ENCODE data around the gene ZNF446. TPM values are rescaled to one million over a fixed set of nuclear protein-coding genes. Genes with fewer than 3 reads are reported as not detected.

The ZNF446 gene
- total RNA-seq, 2 experiments from 2014 or later, result 4.2 to 4.7 TPM

- intact Hi-C loops (cut with DNase I, micrococcal nuclease), result loop anchor here (1.0 kb wide), 17 partner anchors 11 to 173 kb away; partner anchors contain the start of genes ZNF132 (in 2 of the 2), ERVK3-1 (in 1 of the 2), MZF1 (in 1 of the 2) and ZBTB45 (in 1 of the 2)
- CTCF ChIA-PET, result interaction anchor here (0.5 to 1.7 kb wide), 4 partner anchors 62 to 271 kb away, joined by 3 to 6 read pairs (median 4); partner anchors contain the start of gene ZBTB45
- peaks cover 18% of the 10 kb centered on the region for H3K36me3 Mint-ChIP-seq (ENCODE audit: low read depth)
- DNase-seq (peak; percentile 98), ATAC-seq (peak; percentile 99)
- H3K9me3 Mint-ChIP-seq (ENCODE audit: low read depth), result peaks cover 14% of the 10 kb centered on the region
- POLR2A ChIA-PET, result interaction anchor here (0.5 to 1.0 kb wide), 5 partner anchors 9 to 52 kb away, joined by 3 to 5 read pairs (median 3); partner anchors contain the start of genes ZNF132 and ZNF324
- peak within 1 kb of the TSS; percentile 77 for H3K4me3 Mint-ChIP-seq
- H3K27me3 Mint-ChIP-seq, result peaks cover 15% of the 10 kb centered on the region
- H3K4me1 Mint-ChIP-seq, result peaks cover 25% of the 10 kb centered on the region
- peak within 1 kb of the TSS; percentile 55 for H3K27ac Mint-ChIP-seq
These were observed 24.6 kb upstream of the ZNF446 start, which contains the start of gene ZNF324B for GRCh38 chr19:58451358-58452101. TSS of gene ZNF324B (plus strand) at chr19:58451622. CDS start at chr19:58453702, 2,080 bp downstream.

- no peak overlapping the region for H3K27ac Mint-ChIP-seq
- peaks cover 25% of the 10 kb centered on the region for H3K4me1 Mint-ChIP-seq
- no peak overlapping the region for H3K4me3 Mint-ChIP-seq
- intact Hi-C loops (cut with DNase I, micrococcal nuclease), result no loop called here
- CTCF ChIA-PET, result no interaction called here
- ATAC-seq (no peak), DNase-seq (no peak)
- H3K36me3 Mint-ChIP-seq (ENCODE audit: low read depth), result peaks cover 22% of the 10 kb centered on the region
- peaks cover 4% of the 10 kb centered on the region for H3K27me3 Mint-ChIP-seq
- POLR2A ChIA-PET, result interaction anchor here (0.7 kb wide), 1 partner anchor 57 kb away, joined by 3 read pairs; no protein-coding TSS in a partner anchor
- H3K9me3 Mint-ChIP-seq (ENCODE audit: low read depth), result peaks cover 7% of the 10 kb centered on the region
These were observed 22.4 kb upstream of the ZNF446 start for GRCh38 chr19:58453743-58454142.

GRCh38 chr19:58455306-58455705 lies 20.8 kb upstream of the ZNF446 start:
- ChIA-PET CTCF (no interaction called here), POLR2A (no interaction called here)
- no peaks in the 10 kb centered on the region for H3K9me3 Mint-ChIP-seq (ENCODE audit: low read depth)
- H3K27me3 Mint-ChIP-seq, result peaks cover 4% of the 10 kb centered on the region
- H3K4me1 Mint-ChIP-seq, result peaks cover 25% of the 10 kb centered on the region
- no peak for ATAC-seq
- no peak for DNase-seq
- peaks cover 24% of the 10 kb centered on the region for H3K36me3 Mint-ChIP-seq (ENCODE audit: low read depth)
- intact Hi-C loops (cut with DNase I, micrococcal nuclease), result no loop called here
- no peak overlapping the region for H3K27ac Mint-ChIP-seq
- no peak overlapping the region for H3K4me3 Mint-ChIP-seq

- Mint-ChIP-seq H3K27ac (no peak overlapping the region), H3K4me3 (no peak overlapping the region), H3K36me3 (ENCODE audit: low read depth) (peaks cover 24% of the 10 kb centered on the region), H3K27me3 (no peaks in the 10 kb centered on the region), H3K9me3 (ENCODE audit: low read depth) (no peaks in the 10 kb centered on the region), H3K4me1 (peaks cover 21% of the 10 kb centered on the region)
- ChIA-PET CTCF (no interaction called here), POLR2A (no interaction called here)
- no peak for DNase-seq
- intact Hi-C loops (cut with DNase I, micrococcal nuclease), result no loop called here
- no peak for ATAC-seq
These were observed 20.0 kb upstream of the ZNF446 start for GRCh38 chr19:58456111-58456510.

- CTCF ChIA-PET, result interaction anchor here (1.1 kb wide), 1 partner anchor 48 kb away, joined by 3 read pairs; no protein-coding TSS in a partner anchor
- ATAC-seq (peak; percentile 72), DNase-seq (no peak)
- Mint-ChIP-seq H3K9me3 (ENCODE audit: low read depth) (no peaks in the 10 kb centered on the region), H3K4me1 (peaks cover 6% of the 10 kb centered on the region), H3K36me3 (ENCODE audit: low read depth) (peaks cover 16% of the 10 kb centered on the region), H3K4me3 (no peak overlapping the region), H3K27ac (no peak overlapping the region), H3K27me3 (no peaks in the 10 kb centered on the region)
- POLR2A ChIA-PET, result no interaction called here
- intact Hi-C loops (cut with DNase I, micrococcal nuclease), result no loop called here
These were observed 16.1 kb upstream of the ZNF446 start for GRCh38 chr19:58460039-58460438.

- H3K27ac Mint-ChIP-seq, result no peak overlapping the region
- peaks cover 2% of the 10 kb centered on the region for H3K27me3 Mint-ChIP-seq
- H3K9me3 Mint-ChIP-seq (ENCODE audit: low read depth), result no peaks in the 10 kb centered on the region
- ChIA-PET POLR2A (interaction anchor here (0.7 kb wide), 1 partner anchor 15 kb away, joined by 3 read pairs; the partner anchor contains the start of gene ZNF324B), CTCF (no interaction called here)
- ATAC-seq (peak; percentile 17), DNase-seq (no peak)
- H3K36me3 Mint-ChIP-seq (ENCODE audit: low read depth), result peaks cover 8% of the 10 kb centered on the region
- H3K4me3 Mint-ChIP-seq, result peak overlapping the region; percentile 86
- peaks cover 22% of the 10 kb centered on the region for H3K4me1 Mint-ChIP-seq
- intact Hi-C loops (cut with DNase I, micrococcal nuclease), result loop anchor here (1.0 to 2.0 kb wide), 13 partner anchors 9 to 188 kb away; partner anchors contain the start of genes ZNF584 (in 2 of the 2), CHMP2A (in 1 of the 2), ERVK3-1 (in 1 of the 2) and MZF1 (in 1 of the 2)
These were observed 9.9 kb upstream of the ZNF446 start for GRCh38 chr19:58466089-58466759.

GRCh38 chr19:58466760-58467589 lies 9.2 kb upstream of the ZNF446 start, which contains the start of gene ZNF324:
TSS of gene ZNF324 (plus strand) at chr19:58467080. CDS start at chr19:58469186, 2,106 bp downstream.
- Mint-ChIP-seq H3K4me1 (peaks cover 22% of the 10 kb centered on the region), H3K36me3 (ENCODE audit: low read depth) (peaks cover 8% of the 10 kb centered on the region), H3K9me3 (ENCODE audit: low read depth) (no peaks in the 10 kb centered on the region), H3K27ac (peak within 1 kb of the TSS; percentile 47), H3K4me3 (peak within 1 kb of the TSS; percentile 86), H3K27me3 (peaks cover 2% of the 10 kb centered on the region)
- ATAC-seq (peak; percentile 98), DNase-seq (peak; percentile 99)
- POLR2A ChIA-PET, result interaction anchor here (0.7 kb wide), 1 partner anchor 16 kb away, joined by 3 read pairs; the partner anchor contains the start of gene ZNF324B
- intact Hi-C loops (cut with DNase I, micrococcal nuclease), result loop anchor here (1.0 to 2.0 kb wide), 17 partner anchors 8 to 189 kb away; partner anchors contain the start of genes ZNF132 (in 2 of the 2), ZNF324B (in 2 of the 2), ZNF584 (in 2 of the 2) and CHMP2A (in 1 of the 2)
- CTCF ChIA-PET, result no interaction called here

GRCh38 chr19:58468216-58468839 lies 7.8 kb upstream of the ZNF446 start:
- intact Hi-C loops (cut with DNase I, micrococcal nuclease), result no loop called here
- Mint-ChIP-seq H3K27me3 (peaks cover 2% of the 10 kb centered on the region), H3K27ac (peak overlapping the region; percentile 47), H3K4me3 (peak overlapping the region; percentile 86), H3K36me3 (ENCODE audit: low read depth) (peaks cover 10% of the 10 kb centered on the region), H3K9me3 (ENCODE audit: low read depth) (no peaks in the 10 kb centered on the region), H3K4me1 (peaks cover 22% of the 10 kb centered on the region)
- ChIA-PET CTCF (interaction anchor here (0.7 kb wide), 1 partner anchor 96 kb away, joined by 3 read pairs; no protein-coding TSS in a partner anchor), POLR2A (no interaction called here)
- DNase-seq (no peak), ATAC-seq (no peak)

- H3K27me3 Mint-ChIP-seq, result peaks cover 2% of the 10 kb centered on the region
These were observed 6.7 kb upstream of the ZNF446 start for GRCh38 chr19:58469241-58470013.

More at GRCh38 chr19:58469241-58470013, 6.7 kb upstream of the ZNF446 start:
- DNase-seq (no peak), ATAC-seq (no peak)
- H3K4me3 Mint-ChIP-seq, result peak overlapping the region; percentile 86
- peaks cover 23% of the 10 kb centered on the region for H3K4me1 Mint-ChIP-seq
- H3K36me3 Mint-ChIP-seq (ENCODE audit: low read depth), result peaks cover 8% of the 10 kb centered on the region
- H3K27ac Mint-ChIP-seq, result no peak overlapping the region
- intact Hi-C loops (cut with DNase I, micrococcal nuclease), result no loop called here
- ChIA-PET CTCF (interaction anchor here (0.6 kb wide), 1 partner anchor 21 kb away, joined by 3 read pairs; no protein-coding TSS in a partner anchor), POLR2A (interaction anchor here (1.0 kb wide), 1 partner anchor 110 kb away, joined by 3 read pairs; no protein-coding TSS in a partner anchor)
- H3K9me3 Mint-ChIP-seq (ENCODE audit: low read depth), result no peaks in the 10 kb centered on the region
